ENCODE measurements around the gene FATE1. TPM values are rescaled to one million over a fixed set of nuclear protein-coding genes. Genes with fewer than 3 reads are reported as not detected.

Gene FATE1
- total RNA-seq, 1 donor from 2014 or later: not detected

DNA sequence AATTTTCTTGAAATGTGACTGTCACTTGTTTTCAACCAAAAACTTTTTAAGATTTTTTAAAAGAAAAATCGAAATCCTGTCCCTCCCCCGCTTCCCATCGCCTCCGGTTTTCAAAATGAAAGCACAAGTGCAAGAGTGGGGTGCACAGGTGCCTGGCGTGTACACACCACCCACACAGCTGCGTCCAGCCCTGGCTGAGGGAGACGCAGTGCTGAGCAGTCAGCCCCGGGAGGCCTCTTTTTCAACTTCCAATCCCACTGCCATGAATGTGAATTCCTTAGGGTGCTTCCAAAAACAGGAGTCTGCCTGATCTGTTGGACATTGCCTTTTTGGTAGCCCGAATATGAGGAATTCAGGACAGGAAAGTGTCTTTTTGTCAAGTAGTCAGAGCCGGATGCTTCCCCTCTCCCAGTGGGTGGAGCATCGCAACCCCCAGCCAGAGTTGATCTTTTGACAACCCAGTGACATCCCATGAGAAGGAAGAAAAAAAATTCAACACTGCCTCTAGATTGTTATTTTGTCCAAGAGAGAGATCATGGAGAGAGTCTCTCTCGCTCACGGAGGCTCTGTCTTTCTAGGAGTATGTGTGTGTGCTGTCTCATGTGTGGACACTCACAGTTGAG is 11.7 kb upstream of the FATE1 start:
- TF ChIP-seq, protein P1, sequence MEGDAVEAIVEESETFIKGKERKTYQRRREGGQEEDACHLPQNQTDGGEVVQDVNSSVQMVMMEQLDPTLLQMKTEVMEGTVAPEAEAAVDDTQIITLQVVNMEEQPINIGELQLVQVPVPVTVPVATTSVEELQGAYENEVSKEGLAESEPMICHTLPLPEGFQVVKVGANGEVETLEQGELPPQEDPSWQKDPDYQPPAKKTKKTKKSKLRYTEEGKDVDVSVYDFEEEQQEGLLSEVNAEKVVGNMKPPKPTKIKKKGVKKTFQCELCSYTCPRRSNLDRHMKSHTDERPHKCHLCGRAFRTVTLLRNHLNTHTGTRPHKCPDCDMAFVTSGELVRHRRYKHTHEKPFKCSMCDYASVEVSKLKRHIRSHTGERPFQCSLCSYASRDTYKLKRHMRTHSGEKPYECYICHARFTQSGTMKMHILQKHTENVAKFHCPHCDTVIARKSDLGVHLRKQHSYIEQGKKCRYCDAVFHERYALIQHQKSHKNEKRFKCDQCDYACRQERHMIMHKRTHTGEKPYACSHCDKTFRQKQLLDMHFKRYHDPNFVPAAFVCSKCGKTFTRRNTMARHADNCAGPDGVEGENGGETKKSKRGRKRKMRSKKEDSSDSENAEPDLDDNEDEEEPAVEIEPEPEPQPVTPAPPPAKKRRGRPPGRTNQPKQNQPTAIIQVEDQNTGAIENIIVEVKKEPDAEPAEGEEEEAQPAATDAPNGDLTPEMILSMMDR (IDR thresholded peaks at IDR 0.05; ENCODE audit: borderline replicate concordance): no peak
- Histone ChIP-seq H3K27ac (replicated peaks) (peak overlapping the region; percentile 76), H3K4me3 (peak overlapping the region; percentile 46), H3K9me3 (replicated peaks) (no peaks in the 10 kb centered on the region), H3K36me3 (no peaks in the 10 kb centered on the region), H3K4me1 (peaks cover 14% of the 10 kb centered on the region), H3K27me3 (ENCODE audit: low read depth) (no peaks in the 10 kb centered on the region)
- no peak for DNase-seq
- intact Hi-C loops (cut with micrococcal nuclease): no loop called here

DNA sequence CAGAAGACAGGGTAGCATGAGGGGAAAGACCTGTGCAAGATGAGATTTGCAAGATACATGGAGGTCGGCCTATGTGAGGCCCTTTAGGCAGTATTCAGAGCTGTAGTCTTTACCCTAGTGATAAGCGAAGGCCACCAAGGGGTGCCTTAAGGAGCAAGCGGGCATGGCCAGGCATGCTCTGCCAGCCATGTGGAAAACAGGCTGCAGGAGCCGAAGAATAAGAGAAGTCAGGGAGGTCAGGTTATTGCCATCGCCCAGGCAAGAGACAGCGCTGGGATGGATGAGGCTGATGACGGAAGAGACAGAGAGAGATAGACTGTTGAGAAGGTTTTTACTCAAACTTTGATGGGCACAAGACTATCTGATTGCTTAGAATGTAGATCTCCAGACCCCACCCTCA is 7.0 kb upstream of the FATE1 start:
- no peak for DNase-seq
- no peaks in the 10 kb centered on the region for H3K36me3 ChIP-seq
- H3K4me1 ChIP-seq: peaks cover 7% of the 10 kb centered on the region
- intact Hi-C loops (cut with micrococcal nuclease): no loop called here
- H3K4me3 ChIP-seq: no peak overlapping the region
- TF ChIP-seq, protein P1 (IDR thresholded peaks at IDR 0.05; ENCODE audit: borderline replicate concordance): no peak
- no peaks in the 10 kb centered on the region for H3K9me3 ChIP-seq (replicated peaks)
- no peak overlapping the region for H3K27ac ChIP-seq (replicated peaks)
- H3K27me3 ChIP-seq (ENCODE audit: low read depth): no peaks in the 10 kb centered on the region

DNA sequence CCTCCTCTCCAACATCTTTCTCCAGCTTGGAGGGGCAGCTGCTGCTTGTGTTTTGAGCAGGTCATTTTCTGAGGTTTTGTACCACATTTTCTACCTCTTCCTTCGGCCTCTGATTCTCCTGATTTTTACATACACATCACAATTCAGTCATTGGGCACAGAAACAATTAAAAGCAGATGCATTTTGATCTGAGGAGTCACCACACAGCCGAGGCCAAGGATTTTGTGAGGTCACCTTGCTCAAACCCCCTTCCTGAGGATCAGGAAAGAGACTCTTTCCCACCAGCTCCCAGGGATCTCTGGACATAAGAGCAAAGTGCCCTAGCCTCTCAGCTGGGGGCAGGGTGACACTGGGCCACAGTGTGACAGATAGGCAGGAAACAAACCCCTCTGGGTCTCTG is 5.4 kb upstream of the FATE1 start:
- no peaks in the 10 kb centered on the region for H3K4me1 ChIP-seq
- H3K4me3 ChIP-seq: no peak overlapping the region
- DNase-seq: no peak
- H3K36me3 ChIP-seq: no peaks in the 10 kb centered on the region
- intact Hi-C loops (cut with micrococcal nuclease): no loop called here
- TF ChIP-seq, protein P1 (IDR thresholded peaks at IDR 0.05; ENCODE audit: borderline replicate concordance): no peak
- H3K27ac ChIP-seq (replicated peaks): no peak overlapping the region
- H3K9me3 ChIP-seq (replicated peaks): no peaks in the 10 kb centered on the region
- H3K27me3 ChIP-seq (ENCODE audit: low read depth): no peaks in the 10 kb centered on the region

DNA sequence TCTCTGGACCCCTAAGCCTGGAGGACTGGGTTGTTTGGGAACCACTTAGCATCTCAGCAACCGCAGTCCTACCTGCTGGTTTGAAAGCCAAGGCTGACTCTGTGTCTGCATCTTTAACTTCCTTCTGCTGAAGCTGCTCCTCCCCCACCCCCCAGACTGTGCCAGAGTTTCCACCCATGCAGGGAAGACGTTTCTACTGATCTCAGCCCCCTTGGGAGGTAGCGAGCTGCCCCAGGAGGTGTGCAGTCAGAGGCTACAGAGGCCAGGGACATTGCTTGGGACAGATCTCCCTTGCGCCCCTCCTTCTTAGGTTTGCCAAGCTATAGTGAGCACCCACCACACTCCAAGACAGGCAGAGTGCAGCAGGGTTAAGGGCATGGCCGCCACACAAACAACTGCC is 4.7 kb upstream of the FATE1 start:
- H3K4me3 ChIP-seq: no peak overlapping the region
- peak overlapping the region; percentile 63 for H3K27ac ChIP-seq (replicated peaks)
- no peaks in the 10 kb centered on the region for H3K27me3 ChIP-seq (ENCODE audit: low read depth)
- TF ChIP-seq, protein P1 (IDR thresholded peaks at IDR 0.05; ENCODE audit: borderline replicate concordance): no peak
- no peak for DNase-seq
- intact Hi-C loops (cut with micrococcal nuclease): no loop called here
- H3K9me3 ChIP-seq (replicated peaks): no peaks in the 10 kb centered on the region
- no peaks in the 10 kb centered on the region for H3K4me1 ChIP-seq
- H3K36me3 ChIP-seq: no peaks in the 10 kb centered on the region

DNA sequence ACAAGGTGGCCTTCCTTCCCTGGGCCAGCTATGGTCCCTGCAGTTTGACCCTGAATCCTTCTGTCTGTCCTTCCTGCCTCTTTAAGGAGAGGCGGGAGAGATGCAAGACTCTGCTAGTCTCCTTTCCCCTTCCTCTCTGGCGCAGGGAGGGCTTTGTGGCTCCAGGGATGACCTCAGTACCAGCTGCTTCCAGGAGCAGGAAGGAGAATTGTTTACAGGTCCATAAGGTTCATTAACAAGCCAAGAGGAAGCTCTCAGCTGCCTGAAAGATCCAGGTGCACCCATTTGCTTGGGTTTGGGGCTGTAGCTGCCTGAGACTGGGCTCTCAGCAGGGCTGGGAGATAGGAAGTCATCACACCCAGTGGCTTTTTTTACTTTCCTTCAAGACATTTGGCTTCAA is 4.0 kb upstream of the FATE1 start:
- H3K9me3 ChIP-seq (replicated peaks): no peaks in the 10 kb centered on the region
- peak overlapping the region; percentile 63 for H3K27ac ChIP-seq (replicated peaks)
- H3K36me3 ChIP-seq: no peaks in the 10 kb centered on the region
- DNase-seq: no peak
- no peaks in the 10 kb centered on the region for H3K27me3 ChIP-seq (ENCODE audit: low read depth)
- intact Hi-C loops (cut with micrococcal nuclease): no loop called here
- no peaks in the 10 kb centered on the region for H3K4me1 ChIP-seq
- TF ChIP-seq, protein P1 (IDR thresholded peaks at IDR 0.05; ENCODE audit: borderline replicate concordance): no peak
- H3K4me3 ChIP-seq: no peak overlapping the region

Measured in left ventricle myocardium inferior (tissue), 1 donor.